Spleen (tissue), 7 donors: ENCODE measurements around the gene KCNE3.

Source experiments
- CTCF ChIP-seq, 11 experiments: fragments of 200-600 bp in 7 of 11; fragments of 450-650 bp in 4 of 11; sonication (generic) in 4 of 11; IDR thresholded peaks in 8 of 11; conservative IDR thresholded peaks in 3 of 11; 1 replicate in 7 of 11; 2 replicates in 4 of 11; pipeline versions ENCODE4 v1.4.0 to v1.8.0; 2016 to 2021; ENCODE audit warnings: antibody characterized with exemption in 11 of 11, inconsistent platforms in 4 of 11, mild to moderate bottlenecking in 1 of 11
- POLR2A ChIP-seq, 3 donors: fragments of 450-650 bp; IDR thresholded peaks; one replicate each; pipeline ENCODE4 v1.5.1; 2017; ENCODE audit warnings: antibody characterized with exemption in 3 of 3, mild to moderate bottlenecking in 1 of 3
- POLR2AphosphoS5 ChIP-seq, 3 donors: sonication (generic); formaldehyde crosslinking; IDR thresholded peaks; one replicate each; pipeline ENCODE4 v1.5.1; 2017; ENCODE audit warnings: antibody characterized with exemption in 3 of 3
- donor health status: DM: no; HTN: no; CAD: no; lungs with moderate emphysema.
- donor health status: DM: no; HTN: no; CAD: no.
- donor health status: DM: no; HTN: no; CAD: no.

GRCh38 chr11:74465291-74465708 lies 2.0 kb downstream of the KCNE3 start:
- TF ChIP-seq CTCF (IDR thresholded peaks at IDR 0.05 in 8 of 11, conservative IDR thresholded peaks at IDR 0.05 in 3 of 11) (no peak), POLR2AphosphoS5 (IDR thresholded peaks at IDR 0.05) (no peak), POLR2A (IDR thresholded peaks at IDR 0.05) (no peak)
